Urinary bladder (tissue), 4 donors: ENCODE measurements around the gene TRIP11. TPM values are rescaled to one million over a fixed set of nuclear protein-coding genes. Genes with fewer than 3 reads are reported as not detected.
A peak's percentile ranks its signal among the peaks of the same experiment; 100 is the strongest.

Source experiments
- DNase-seq: peaks from one replicate; pipeline ENCODE4 v3.0.0-alpha.2; 2015; ENCODE audit errors: extremely low spot score
- H3K27ac ChIP-seq: one replicate; pipeline ENCODE4 v1.5.1; 2013; ENCODE audit warnings: low read depth, mild to moderate bottlenecking, moderate library complexity
- H3K36me3 ChIP-seq: one replicate; pipeline ENCODE4 v1.6.1; 2013; ENCODE audit warnings: mild to moderate bottlenecking, moderate library complexity; ENCODE audit not compliant: insufficient read depth
- H3K4me1 ChIP-seq: one replicate; pipeline ENCODE4 v1.6.1; 2013; ENCODE audit warnings: mild to moderate bottlenecking, moderate library complexity; ENCODE audit not compliant: insufficient read depth
- H3K4me3 ChIP-seq: one replicate; pipeline ENCODE4 v1.5.1; 2013; ENCODE audit warnings: low read depth, low read length
- WGBS: extraction: QIAGEN DNeasy Blood & Tissue Kit; methylation state at CpG from one replicate; pipeline ENCODE4 v1.1.7; 2013; 5-methylcytosine and 5-hydroxymethylcytosine counted together
- polyA plus RNA-seq: library from polyadenylated mRNA; stranded (reverse); fragments of 200-250 nt; gene quantifications from one replicate; pipeline ENCODE4 v1.2.3, GENCODE V29; 2013
- total RNA-seq: library from RNA; depleted of rRNA; stranded (reverse); fragments of >200 nt; gene quantifications from one replicate; pipeline ENCODE4 v1.2.3, GENCODE V29; 2014
- donor health status: healthy with polysubstance abuse.
- donor health status: healthy.

The TRIP11 gene
- total and polyA plus RNA-seq, 2 donors, result 10.1 to 103 TPM

GRCh38 chr14:91996948-91997371 lies 42.9 kb downstream of the TRIP11 start:
- H3K4me3 ChIP-seq, result no peak overlapping the region
- 35% methylated on average over 2 of the region's 2 CpGs for WGBS
- H3K4me1 ChIP-seq, result no peaks in the 10 kb centered on the region
- DNase-seq, result peak; percentile 26
- no peak overlapping the region for H3K27ac ChIP-seq
- peaks cover 4% of the 10 kb centered on the region for H3K36me3 ChIP-seq

DNA sequence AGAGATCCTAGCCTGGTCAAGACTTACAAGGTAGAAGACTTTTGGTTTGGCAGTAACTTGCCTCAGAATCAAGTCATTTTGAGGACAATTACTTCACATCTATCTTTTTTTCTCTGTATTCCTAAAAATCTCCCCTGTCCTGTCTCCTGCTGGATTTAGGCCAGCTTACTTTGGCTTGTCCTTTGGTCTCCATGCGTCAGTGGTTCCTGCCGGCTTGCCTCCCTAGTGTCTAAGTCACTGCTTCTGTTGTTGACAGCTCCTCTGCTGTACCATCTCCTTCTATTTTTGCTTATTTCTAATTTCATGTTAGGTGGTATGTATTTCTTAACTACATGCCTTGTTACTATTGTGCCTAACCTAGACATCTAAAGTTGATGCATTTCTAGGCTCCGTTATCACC lies 52.7 kb downstream of the TRIP11 start:
- DNase-seq, result no peak
- WGBS, result 94% methylated on average over 3 of the region's 3 CpGs
- peaks cover 10% of the 10 kb centered on the region for H3K36me3 ChIP-seq
- no peak overlapping the region for H3K4me3 ChIP-seq
- no peaks in the 10 kb centered on the region for H3K4me1 ChIP-seq
- H3K27ac ChIP-seq, result no peak overlapping the region

DNA sequence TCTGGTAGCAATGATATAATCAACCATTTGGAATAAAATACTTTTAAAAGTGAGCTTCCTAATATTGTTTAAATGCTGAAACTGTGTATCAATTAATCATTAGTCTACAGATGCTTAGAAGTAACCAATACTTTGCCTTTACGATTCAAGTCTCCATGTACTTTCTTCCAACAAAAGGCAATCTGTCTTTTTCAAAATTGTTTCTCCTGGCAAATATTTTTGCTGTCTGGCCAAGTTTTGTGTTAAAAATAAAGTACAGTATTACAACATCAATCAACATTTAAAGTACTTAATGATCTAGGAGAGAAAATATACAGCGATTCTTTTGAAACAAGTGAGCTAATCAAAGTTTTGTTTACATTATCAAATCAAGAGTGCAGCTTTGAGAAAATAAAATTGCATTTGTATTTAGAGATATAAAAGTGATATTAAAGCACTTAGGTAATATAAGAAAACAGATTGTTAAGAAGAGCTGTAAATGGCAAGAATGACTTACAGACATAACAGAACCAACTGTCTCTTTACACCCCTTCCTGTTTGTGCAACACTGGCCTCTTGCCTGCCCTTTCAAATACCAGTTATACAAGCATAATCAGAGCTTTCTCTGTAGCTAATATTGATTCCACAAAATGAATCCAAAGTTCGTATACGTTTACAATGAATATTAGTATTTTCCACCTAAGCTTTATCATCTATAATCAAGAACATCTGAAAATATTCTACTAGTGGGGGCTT lies 54.2 kb downstream of the TRIP11 start:
- no peaks in the 10 kb centered on the region for H3K4me1 ChIP-seq
- H3K27ac ChIP-seq, result no peak overlapping the region
- WGBS, result 62% methylated on average over 4 of the region's 4 CpGs
- H3K36me3 ChIP-seq, result peaks cover 10% of the 10 kb centered on the region
- no peak overlapping the region for H3K4me3 ChIP-seq
- DNase-seq, result no peak

GRCh38 chr14:91985008-91985407 lies 54.9 kb downstream of the TRIP11 start:
- WGBS, result 50% methylated on average over 4 of the region's 4 CpGs
- peaks cover 10% of the 10 kb centered on the region for H3K36me3 ChIP-seq
- H3K27ac ChIP-seq, result no peak overlapping the region

GRCh38 chr14:91983588-91983987 lies 56.3 kb downstream of the TRIP11 start:
- H3K36me3 ChIP-seq, result peaks cover 13% of the 10 kb centered on the region
- DNase-seq, result no peak
- no peak overlapping the region for H3K27ac ChIP-seq
- 56% methylated on average over 4 of the region's 4 CpGs for WGBS
- no peaks in the 10 kb centered on the region for H3K4me1 ChIP-seq
- H3K4me3 ChIP-seq, result no peak overlapping the region

More at GRCh38 chr14:91985008-91985407, 54.9 kb downstream of the TRIP11 start:
- no peaks in the 10 kb centered on the region for H3K4me1 ChIP-seq
- H3K4me3 ChIP-seq, result no peak overlapping the region
- no peak for DNase-seq

GRCh38 chr14:91980157-91980556 lies 59.7 kb downstream of the TRIP11 start:
- Histone ChIP-seq H3K4me3 (no peak overlapping the region), H3K4me1 (no peaks in the 10 kb centered on the region), H3K36me3 (peaks cover 7% of the 10 kb centered on the region), H3K27ac (no peak overlapping the region)
- DNase-seq, result no peak

- WGBS, result 83% methylated on average over 5 of the region's 5 CpGs
- no peak overlapping the region for H3K27ac ChIP-seq
- no peaks in the 10 kb centered on the region for H3K4me1 ChIP-seq
- DNase-seq, result no peak
- peaks cover 3% of the 10 kb centered on the region for H3K36me3 ChIP-seq
- H3K4me3 ChIP-seq, result no peak overlapping the region
These were observed 62.0 kb downstream of the TRIP11 start for GRCh38 chr14:91977884-91978283.

- Histone ChIP-seq H3K27ac (no peak overlapping the region), H3K36me3 (peaks cover 3% of the 10 kb centered on the region)
- no peak for DNase-seq
These were observed 64.1 kb downstream of the TRIP11 start for GRCh38 chr14:91975763-91976162.

DNA sequence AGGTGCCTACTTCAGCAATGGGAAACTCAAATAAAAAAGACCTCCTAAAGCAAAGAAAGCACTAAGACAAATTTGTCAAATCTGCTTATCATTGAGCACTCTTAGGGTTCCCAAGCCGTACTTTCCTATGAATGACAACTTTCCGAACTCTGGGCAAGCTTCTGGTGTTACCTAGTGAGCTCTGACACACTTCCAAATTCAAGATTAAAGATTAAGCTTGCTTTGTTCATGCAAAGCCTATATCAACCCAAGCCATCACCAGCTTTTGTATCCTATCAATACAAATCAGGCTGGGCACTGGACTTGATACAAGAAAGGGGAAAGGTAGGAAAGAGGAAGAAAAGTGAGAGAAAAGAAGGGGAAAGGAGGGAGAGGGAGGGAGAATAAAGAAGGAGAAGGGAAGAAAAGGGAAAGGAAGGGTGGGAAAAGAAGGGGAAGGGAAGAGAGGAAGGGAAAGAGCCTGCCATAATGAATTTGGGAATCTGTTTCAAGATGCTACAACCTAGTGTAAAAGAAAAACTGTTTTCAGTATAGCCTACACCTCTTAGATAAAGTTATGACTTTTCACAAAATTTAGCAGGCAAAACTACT lies 68.6 kb downstream of the TRIP11 start:
- H3K27ac ChIP-seq, result no peak overlapping the region
- no peaks in the 10 kb centered on the region for H3K4me1 ChIP-seq
- 94% methylated on average over 2 of the region's 2 CpGs for WGBS
- DNase-seq, result no peak
- H3K4me3 ChIP-seq, result no peak overlapping the region
- H3K36me3 ChIP-seq, result peaks cover 2% of the 10 kb centered on the region

More at GRCh38 chr14:91975763-91976162, 64.1 kb downstream of the TRIP11 start:
- Histone ChIP-seq H3K4me3 (no peak overlapping the region), H3K4me1 (no peaks in the 10 kb centered on the region)

- no peak overlapping the region for H3K27ac ChIP-seq
- WGBS, result 77% methylated on average over 6 of the region's 6 CpGs
- peaks cover 2% of the 10 kb centered on the region for H3K36me3 ChIP-seq
- no peak overlapping the region for H3K4me3 ChIP-seq
- DNase-seq, result no peak
- H3K4me1 ChIP-seq, result no peaks in the 10 kb centered on the region
These were observed 71.6 kb downstream of the TRIP11 start for GRCh38 chr14:91968280-91968679.

- no peak overlapping the region for H3K27ac ChIP-seq
- WGBS, result 75% methylated on average over 4 of the region's 4 CpGs
- H3K36me3 ChIP-seq, result no peaks in the 10 kb centered on the region
- DNase-seq, result no peak
- no peaks in the 10 kb centered on the region for H3K4me1 ChIP-seq
- H3K4me3 ChIP-seq, result no peak overlapping the region
These were observed 75.1 kb downstream of the TRIP11 start for GRCh38 chr14:91964724-91965123.

GRCh38 chr14:91964011-91964410 lies 75.8 kb downstream of the TRIP11 start:
- Histone ChIP-seq H3K27ac (no peak overlapping the region), H3K36me3 (no peaks in the 10 kb centered on the region), H3K4me3 (no peak overlapping the region), H3K4me1 (no peaks in the 10 kb centered on the region)
- 31% methylated on average over 1 of the region's 1 CpG for WGBS
- DNase-seq, result no peak

DNA sequence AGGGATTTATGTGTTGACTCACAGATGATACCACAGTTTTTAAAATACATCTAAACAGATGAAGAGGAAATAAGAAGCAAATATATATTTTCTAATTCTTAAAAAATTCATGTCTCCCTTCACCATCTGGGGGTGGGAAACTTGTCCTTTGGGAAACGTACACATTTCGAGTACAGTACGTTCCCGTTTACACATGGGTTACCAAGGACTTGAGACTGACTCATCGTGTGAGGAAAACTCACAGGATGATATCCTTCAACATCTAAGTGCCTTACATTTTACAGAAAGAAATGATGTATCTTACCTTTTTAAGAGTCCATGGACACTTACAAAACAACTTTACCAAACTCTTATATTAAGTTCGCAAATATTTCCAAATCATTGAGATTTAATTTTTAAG lies 76.4 kb downstream of the TRIP11 start:
- no peak for DNase-seq
- Histone ChIP-seq H3K4me3 (no peak overlapping the region), H3K27ac (no peak overlapping the region), H3K4me1 (no peaks in the 10 kb centered on the region), H3K36me3 (no peaks in the 10 kb centered on the region)
- WGBS, result 55% methylated on average over 6 of the region's 6 CpGs
